Measurements from ENCODE around the gene RNF133. TPM values are rescaled to one million over a fixed set of nuclear protein-coding genes. Genes with fewer than 3 reads are reported as not detected.

Gene RNF133
- total and polyA plus RNA-seq, 2 experiments from 2014 or later = not detected

- DNase-seq = peak; percentile 24
- Histone ChIP-seq H3K79me2 (ENCODE audit: insufficient read depth) (no peaks in the 10 kb centered on the region), H3F3A (ENCODE audit: insufficient read depth) (no peaks in the 10 kb centered on the region), H3K9me2 (ENCODE audit: insufficient read depth) (no peaks in the 10 kb centered on the region), H2AFZ (no peak overlapping the region), H3K9me3 (ENCODE audit: low read depth) (no peaks in the 10 kb centered on the region), H3K9ac (no peak overlapping the region), H4K20me1 (ENCODE audit: insufficient read depth) (no peaks in the 10 kb centered on the region), H3K27me3 (replicated peaks; ENCODE audit: insufficient read depth) (no peaks in the 10 kb centered on the region), H3K4me3 (no peak overlapping the region), H3K27ac (no peak overlapping the region), H3K4me2 (ENCODE audit: unreplicated experiment) (no peak overlapping the region), H3K36me3 (ENCODE audit: low read depth) (no peaks in the 10 kb centered on the region), H3K4me1 (ENCODE audit: insufficient read depth) (no peaks in the 10 kb centered on the region)
- TF ChIP-seq EZH2phosphoT487 (IDR thresholded peaks at IDR 0.05; ENCODE audit: insufficient read depth, low read depth) (no peak), EZH2 (IDR thresholded peaks at IDR 0.05; ENCODE audit: insufficient read depth, poor library complexity, severe bottlenecking) (no peak)
- in situ Hi-C loops (cut with MboI) = no loop called here
- WGBS, 2 experiments (ENCODE audit: low coverage in 1 of 2, low lambda C conversion rate in 2 of 2, missing lambda C conversion rate in 2 of 2) = 28 to 29% methylated on average over 7 of the region's 7 CpGs
Observed at GRCh38 chr7:122675011-122675410, 23.9 kb downstream of the RNF133 start.

DNA sequence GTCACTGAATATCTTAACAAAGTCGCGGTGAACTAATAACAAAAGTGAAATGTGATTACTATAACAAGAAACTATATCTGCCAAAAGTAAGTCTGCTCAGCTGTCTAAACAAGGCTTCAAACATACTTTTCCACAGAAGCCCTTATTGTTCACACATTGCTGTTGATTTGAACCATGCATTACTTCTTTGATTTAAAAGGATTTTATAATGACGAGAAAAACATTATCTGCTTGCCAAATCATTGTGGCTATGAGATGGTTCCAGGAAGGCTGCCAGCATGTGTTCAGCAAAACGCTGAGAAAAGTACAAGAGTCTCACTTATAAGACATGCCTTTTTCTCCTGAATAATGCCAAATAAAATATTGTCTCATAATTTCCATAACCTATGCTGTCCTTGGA, 24.4 kb downstream of the RNF133 start:
- 0 to 2% methylated on average over 4 of the region's 4 CpGs for WGBS, 2 experiments (ENCODE audit: low coverage in 1 of 2, low lambda C conversion rate in 2 of 2, missing lambda C conversion rate in 2 of 2)
- Histone ChIP-seq H3K4me3 (no peak overlapping the region), H3K4me1 (ENCODE audit: insufficient read depth) (no peaks in the 10 kb centered on the region), H2AFZ (0 out of 2 replicates have a peak overlapping the region, but pooled peaks have one; percentile 14), H3K27ac (no peak overlapping the region), H3K9me2 (ENCODE audit: insufficient read depth) (no peaks in the 10 kb centered on the region), H4K20me1 (ENCODE audit: insufficient read depth) (no peaks in the 10 kb centered on the region), H3F3A (ENCODE audit: insufficient read depth) (no peaks in the 10 kb centered on the region), H3K9ac (no peak overlapping the region), H3K4me2 (ENCODE audit: unreplicated experiment) (no peak overlapping the region), H3K36me3 (ENCODE audit: low read depth) (no peaks in the 10 kb centered on the region), H3K27me3 (replicated peaks; ENCODE audit: insufficient read depth) (no peaks in the 10 kb centered on the region), H3K79me2 (ENCODE audit: insufficient read depth) (no peaks in the 10 kb centered on the region), H3K9me3 (ENCODE audit: low read depth) (no peaks in the 10 kb centered on the region)
- no peak for TF ChIP-seq EZH2 (IDR thresholded peaks at IDR 0.05; ENCODE audit: insufficient read depth, poor library complexity, severe bottlenecking)
- in situ Hi-C loops (cut with MboI) = no loop called here
- peak; percentile 61 for DNase-seq

DNA sequence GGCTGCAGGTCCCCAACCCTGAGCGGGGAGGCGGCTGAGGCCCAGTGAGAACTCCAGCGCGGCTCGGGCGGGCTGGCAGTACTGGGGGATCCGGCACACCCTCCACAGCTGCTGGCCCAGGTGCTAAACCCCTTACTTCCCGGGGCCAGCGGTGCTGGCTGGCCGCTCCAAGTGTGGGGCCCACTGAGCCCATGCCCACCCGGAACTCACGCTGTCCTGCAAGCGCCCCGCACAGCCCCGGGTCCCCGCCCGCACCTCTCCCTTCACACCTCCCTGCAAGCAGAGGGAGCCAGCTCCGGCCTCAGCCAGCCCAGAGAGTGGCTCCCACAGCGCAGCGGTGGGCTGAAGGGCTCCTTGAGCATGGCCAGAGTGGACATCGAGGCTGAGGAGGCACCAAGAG, 25.0 kb downstream of the RNF133 start:
- H3K9me2 ChIP-seq (ENCODE audit: insufficient read depth) = no peaks in the 10 kb centered on the region
- no peaks in the 10 kb centered on the region for H3K9me3 ChIP-seq (ENCODE audit: low read depth)
- no peaks in the 10 kb centered on the region for H3K79me2 ChIP-seq (ENCODE audit: insufficient read depth)
- no peak overlapping the region for H3K27ac ChIP-seq
- H3F3A ChIP-seq (ENCODE audit: insufficient read depth) = no peaks in the 10 kb centered on the region
- TF ChIP-seq EZH2phosphoT487 (IDR thresholded peaks at IDR 0.05; ENCODE audit: insufficient read depth, low read depth) (no peak), EZH2 (IDR thresholded peaks at IDR 0.05; ENCODE audit: insufficient read depth, poor library complexity, severe bottlenecking) (no peak)
- H3K4me2 ChIP-seq (ENCODE audit: unreplicated experiment) = no peak overlapping the region
- no peaks in the 10 kb centered on the region for H3K36me3 ChIP-seq (ENCODE audit: low read depth)
- H2AFZ ChIP-seq = no peak overlapping the region
- H3K27me3 ChIP-seq (replicated peaks; ENCODE audit: insufficient read depth) = no peaks in the 10 kb centered on the region
- DNase-seq = no peak
- in situ Hi-C loops (cut with MboI) = no loop called here
- no peak overlapping the region for H3K9ac ChIP-seq
- no peaks in the 10 kb centered on the region for H3K4me1 ChIP-seq (ENCODE audit: insufficient read depth)
- 68 to 72% methylated on average over 13 of the region's 21 CpGs for WGBS, 2 experiments (ENCODE audit: low coverage in 1 of 2, low lambda C conversion rate in 2 of 2, missing lambda C conversion rate in 2 of 2)
- H3K4me3 ChIP-seq = no peak overlapping the region
- no peaks in the 10 kb centered on the region for H4K20me1 ChIP-seq (ENCODE audit: insufficient read depth)

DNA sequence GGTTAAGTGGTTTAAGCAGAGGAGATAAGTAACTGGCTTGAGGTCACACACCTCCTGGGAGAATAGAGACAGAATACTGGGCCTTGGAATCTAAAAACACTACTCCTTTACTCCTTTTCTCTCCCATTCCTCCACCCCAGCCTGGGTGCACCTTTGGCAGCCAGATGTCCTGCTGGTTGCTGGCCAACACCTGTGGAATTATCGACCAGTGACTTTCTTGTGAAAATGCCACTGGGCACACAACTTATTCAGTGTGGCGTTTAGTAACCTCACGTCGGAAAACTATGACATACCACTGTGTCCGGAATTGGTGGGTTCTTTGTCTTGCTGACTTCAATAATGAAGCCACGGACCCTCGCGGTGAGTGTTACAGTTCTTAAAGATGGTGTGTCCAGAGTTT, 26.4 kb downstream of the RNF133 start:
- H3K4me3 ChIP-seq = no peak overlapping the region
- H3K4me1 ChIP-seq (ENCODE audit: insufficient read depth) = no peaks in the 10 kb centered on the region
- no peaks in the 10 kb centered on the region for H3K36me3 ChIP-seq (ENCODE audit: low read depth)
- no peaks in the 10 kb centered on the region for H3K9me3 ChIP-seq (ENCODE audit: low read depth)
- no peaks in the 10 kb centered on the region for H3K27me3 ChIP-seq (replicated peaks; ENCODE audit: insufficient read depth)
- in situ Hi-C loops (cut with MboI) = no loop called here
- H3K4me2 ChIP-seq (ENCODE audit: unreplicated experiment) = no peak overlapping the region
- H3K9ac ChIP-seq = no peak overlapping the region
- H3K79me2 ChIP-seq (ENCODE audit: insufficient read depth) = no peaks in the 10 kb centered on the region
- TF ChIP-seq EZH2 (IDR thresholded peaks at IDR 0.05; ENCODE audit: insufficient read depth, poor library complexity, severe bottlenecking) (no peak), EZH2phosphoT487 (IDR thresholded peaks at IDR 0.05; ENCODE audit: insufficient read depth, low read depth) (no peak)
- no peaks in the 10 kb centered on the region for H3K9me2 ChIP-seq (ENCODE audit: insufficient read depth)
- H3F3A ChIP-seq (ENCODE audit: insufficient read depth) = no peaks in the 10 kb centered on the region
- H2AFZ ChIP-seq = no peak overlapping the region
- WGBS, 2 experiments (ENCODE audit: low coverage in 1 of 2, low lambda C conversion rate in 2 of 2, missing lambda C conversion rate in 2 of 2) = 63 to 73% methylated on average over 8 of the region's 8 CpGs
- no peak for DNase-seq
- no peak overlapping the region for H3K27ac ChIP-seq
- H4K20me1 ChIP-seq (ENCODE audit: insufficient read depth) = no peaks in the 10 kb centered on the region

DNA sequence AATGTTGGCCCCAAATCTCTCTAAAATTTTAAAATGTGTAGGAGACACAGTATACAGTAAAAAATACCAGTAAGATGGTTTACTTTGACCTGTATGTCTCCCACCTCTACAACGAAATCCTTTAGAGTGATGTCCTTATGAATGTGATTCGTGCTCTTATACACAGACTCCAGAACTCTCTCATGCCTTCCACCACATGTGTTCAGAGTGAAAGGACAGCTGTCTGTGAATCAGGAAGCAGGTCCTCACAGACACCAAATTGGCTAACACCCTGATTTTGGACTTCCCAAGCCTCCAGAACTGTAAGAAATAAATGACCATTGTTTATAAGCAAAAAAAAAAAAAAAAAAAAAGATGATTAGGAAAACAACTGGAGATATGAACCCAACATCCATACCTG, 35.2 kb downstream of the RNF133 start:
- Histone ChIP-seq H3K9me2 (ENCODE audit: insufficient read depth) (no peaks in the 10 kb centered on the region), H3K4me3 (no peak overlapping the region), H3K4me2 (ENCODE audit: unreplicated experiment) (no peak overlapping the region), H3K27ac (no peak overlapping the region), H3K79me2 (ENCODE audit: insufficient read depth) (no peaks in the 10 kb centered on the region), H4K20me1 (ENCODE audit: insufficient read depth) (no peaks in the 10 kb centered on the region), H3F3A (ENCODE audit: insufficient read depth) (no peaks in the 10 kb centered on the region), H3K27me3 (replicated peaks; ENCODE audit: insufficient read depth) (no peaks in the 10 kb centered on the region), H3K9ac (no peak overlapping the region), H3K9me3 (ENCODE audit: low read depth) (no peaks in the 10 kb centered on the region), H3K4me1 (ENCODE audit: insufficient read depth) (no peaks in the 10 kb centered on the region), H3K36me3 (ENCODE audit: low read depth) (no peaks in the 10 kb centered on the region), H2AFZ (no peak overlapping the region)
- 20 to 23% methylated on average over 2 of the region's 2 CpGs for WGBS, 2 experiments (ENCODE audit: low coverage in 1 of 2, low lambda C conversion rate in 2 of 2, missing lambda C conversion rate in 2 of 2)
- in situ Hi-C loops (cut with MboI) = no loop called here
- DNase-seq = no peak
- no peak for TF ChIP-seq EZH2 (IDR thresholded peaks at IDR 0.05; ENCODE audit: insufficient read depth, poor library complexity, severe bottlenecking)
- TF ChIP-seq EZH2phosphoT487 (IDR thresholded peaks at IDR 0.05; ENCODE audit: insufficient read depth, low read depth) = no peak
